ENCODE measurements around the gene DOCK2. TPM values are rescaled to one million over a fixed set of nuclear protein-coding genes. Genes with fewer than 3 reads are reported as not detected.
A peak's percentile ranks its signal among the peaks of the same experiment; 100 is the strongest.
"Not testable (repeated sequence)": the region's sequence is repeated elsewhere in the genome, so short reads cannot be mapped to it uniquely, and the experiment has no call there.

DOCK2 gene
- total and polyA plus RNA-seq, 3 donors from 2014 or later = 6.8 to 8.9 (median 7.3) TPM

DNA sequence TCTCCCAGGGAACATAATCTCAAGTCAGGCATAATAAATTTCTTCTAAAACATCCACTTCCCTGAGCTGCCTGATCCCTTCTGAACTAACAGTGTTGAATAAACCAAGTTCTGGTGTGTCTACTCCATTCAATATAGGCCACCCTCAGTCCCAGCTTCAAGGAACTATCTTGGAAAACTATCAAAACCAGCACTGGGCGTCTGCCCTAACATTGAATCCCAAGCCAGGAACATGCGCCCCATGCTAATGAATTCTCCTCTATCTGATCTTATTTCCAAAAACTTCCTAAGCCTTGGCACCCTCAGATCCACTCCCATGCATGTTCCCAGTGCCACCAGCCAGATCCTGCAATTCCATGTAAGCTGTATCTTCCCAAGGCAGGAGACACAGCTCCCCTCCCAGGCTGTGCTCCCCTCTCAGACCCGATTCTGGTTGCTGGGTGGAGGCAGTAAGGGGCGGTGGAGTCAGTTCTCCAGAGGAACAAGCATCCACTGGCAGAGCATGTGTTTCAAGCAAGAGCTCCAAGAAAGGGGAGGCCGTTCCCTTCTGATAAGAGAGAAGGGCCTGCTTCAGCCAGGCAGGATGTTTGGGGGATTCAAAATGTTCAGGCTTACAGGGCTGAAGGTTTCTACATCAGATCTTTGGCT is 455.5 kb downstream of the DOCK2 start:
- Histone ChIP-seq H3K27me3 (no peaks in the 10 kb centered on the region), H3K4me1 (no peaks in the 10 kb centered on the region), H3K36me3 (ENCODE audit: low read depth, missing control alignments) (no peaks in the 10 kb centered on the region), H3K27ac (no peak overlapping the region), H3K9me3 (no peaks in the 10 kb centered on the region), H3K4me3 (no peak overlapping the region)
- intact Hi-C loops (cut with DNase I; ENCODE audit: low total_unique reads) = no loop called here
- no peak for DNase-seq
- TF ChIP-seq, protein P1, sequence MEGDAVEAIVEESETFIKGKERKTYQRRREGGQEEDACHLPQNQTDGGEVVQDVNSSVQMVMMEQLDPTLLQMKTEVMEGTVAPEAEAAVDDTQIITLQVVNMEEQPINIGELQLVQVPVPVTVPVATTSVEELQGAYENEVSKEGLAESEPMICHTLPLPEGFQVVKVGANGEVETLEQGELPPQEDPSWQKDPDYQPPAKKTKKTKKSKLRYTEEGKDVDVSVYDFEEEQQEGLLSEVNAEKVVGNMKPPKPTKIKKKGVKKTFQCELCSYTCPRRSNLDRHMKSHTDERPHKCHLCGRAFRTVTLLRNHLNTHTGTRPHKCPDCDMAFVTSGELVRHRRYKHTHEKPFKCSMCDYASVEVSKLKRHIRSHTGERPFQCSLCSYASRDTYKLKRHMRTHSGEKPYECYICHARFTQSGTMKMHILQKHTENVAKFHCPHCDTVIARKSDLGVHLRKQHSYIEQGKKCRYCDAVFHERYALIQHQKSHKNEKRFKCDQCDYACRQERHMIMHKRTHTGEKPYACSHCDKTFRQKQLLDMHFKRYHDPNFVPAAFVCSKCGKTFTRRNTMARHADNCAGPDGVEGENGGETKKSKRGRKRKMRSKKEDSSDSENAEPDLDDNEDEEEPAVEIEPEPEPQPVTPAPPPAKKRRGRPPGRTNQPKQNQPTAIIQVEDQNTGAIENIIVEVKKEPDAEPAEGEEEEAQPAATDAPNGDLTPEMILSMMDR (IDR thresholded peaks at IDR 0.05) = no peak
- TF ChIP-seq POLR2A (IDR thresholded peaks at IDR 0.05) = no peak
- WGBS, 2 donors = 51 to 61% methylated on average over 3 to 5 of the region's 5 CpGs

DNA sequence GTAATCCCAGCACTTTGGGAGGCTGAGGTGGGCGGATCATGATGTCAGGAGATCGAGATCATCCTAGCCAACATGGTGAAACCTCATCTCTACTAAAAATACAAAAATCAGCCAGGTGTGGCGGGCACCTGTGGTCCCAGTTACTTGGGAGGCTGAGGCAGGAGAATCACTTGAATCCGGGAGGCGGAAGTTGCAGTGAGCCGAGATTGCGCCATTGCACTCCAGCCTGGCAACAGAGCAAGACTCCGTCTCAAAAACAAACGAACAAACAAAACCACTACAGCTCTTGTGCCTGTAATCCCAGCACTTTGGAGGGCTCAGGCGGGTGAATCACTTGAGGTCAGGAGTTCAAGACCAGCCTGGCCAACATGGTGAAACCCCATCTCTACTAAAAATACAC is 457.3 kb downstream of the DOCK2 start:
- H3K9me3 ChIP-seq; H3K4me1 ChIP-seq; DNase-seq; intact Hi-C loops (cut with DNase I; ENCODE audit: low total_unique reads); H3K27ac ChIP-seq; H3K4me3 ChIP-seq; H3K27me3 ChIP-seq; H3K36me3 ChIP-seq (ENCODE audit: low read depth, missing control alignments): not testable (repeated sequence)
- 92 to 93% methylated on average over 7 to 10 of the region's 10 CpGs for WGBS, 2 donors

DNA sequence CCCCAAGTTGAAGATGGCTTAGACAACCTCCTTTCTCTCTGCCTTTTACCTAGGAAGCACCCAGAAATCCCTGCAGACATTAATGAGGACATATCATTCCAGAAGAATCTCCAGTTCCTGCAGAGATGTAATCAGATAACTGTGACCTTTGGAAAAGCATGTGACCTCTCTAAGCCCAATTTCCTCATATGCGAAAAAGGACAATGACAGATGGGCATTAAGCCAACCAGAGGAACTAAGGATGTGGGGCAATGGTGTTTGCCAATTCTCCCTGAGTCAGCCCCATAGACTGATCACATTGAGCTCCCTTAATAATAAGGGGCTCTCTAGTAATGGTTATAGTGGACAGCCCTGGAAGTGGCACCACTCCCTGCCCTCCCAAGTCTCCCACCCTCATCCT is 458.6 kb downstream of the DOCK2 start:
- Histone ChIP-seq H3K9me3 (no peaks in the 10 kb centered on the region), H3K36me3 (ENCODE audit: low read depth, missing control alignments) (no peaks in the 10 kb centered on the region), H3K27me3 (no peaks in the 10 kb centered on the region), H3K27ac (no peak overlapping the region), H3K4me3 (no peak overlapping the region), H3K4me1 (no peaks in the 10 kb centered on the region)
- WGBS, 2 donors = 50 to 75% methylated on average over 1 of the region's 1 CpG
- TF ChIP-seq, protein P1 (IDR thresholded peaks at IDR 0.05) = no peak
- TF ChIP-seq POLR2A (IDR thresholded peaks at IDR 0.05) = no peak
- intact Hi-C loops (cut with DNase I; ENCODE audit: low total_unique reads) = no loop called here
- DNase-seq = no peak

DNA sequence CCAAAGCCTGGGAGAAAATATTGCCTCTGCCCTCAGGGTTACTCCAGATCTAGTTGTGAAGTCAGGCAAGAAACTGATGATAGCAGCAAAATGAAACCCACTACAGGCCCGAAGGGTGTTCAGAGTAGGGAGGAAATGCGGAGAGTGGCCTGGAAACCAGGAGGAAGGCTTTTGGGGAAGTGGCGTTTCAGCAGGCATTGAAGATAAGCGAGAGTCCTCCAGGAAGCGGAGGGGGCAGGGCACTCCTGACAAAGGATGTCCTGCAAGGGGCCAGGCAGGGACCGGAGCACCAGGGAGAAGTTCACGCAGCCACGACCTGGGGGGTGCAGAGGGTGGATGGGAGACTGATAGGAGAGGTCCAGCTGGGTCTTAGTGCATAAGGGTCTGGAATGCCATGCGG is 460.9 kb downstream of the DOCK2 start:
- H3K9me3 ChIP-seq = no peaks in the 10 kb centered on the region
- H3K4me3 ChIP-seq = no peak overlapping the region
- intact Hi-C loops (cut with DNase I; ENCODE audit: low total_unique reads) = no loop called here
- TF ChIP-seq POLR2A (IDR thresholded peaks at IDR 0.05) = no peak
- TF ChIP-seq, protein P1 (IDR thresholded peaks at IDR 0.05) = no peak
- no peaks in the 10 kb centered on the region for H3K27me3 ChIP-seq
- H3K27ac ChIP-seq = no peak overlapping the region
- no peaks in the 10 kb centered on the region for H3K4me1 ChIP-seq
- 83 to 88% methylated on average over 9 of the region's 9 CpGs for WGBS, 2 donors
- DNase-seq = no peak
- H3K36me3 ChIP-seq (ENCODE audit: low read depth, missing control alignments) = no peaks in the 10 kb centered on the region

DNA sequence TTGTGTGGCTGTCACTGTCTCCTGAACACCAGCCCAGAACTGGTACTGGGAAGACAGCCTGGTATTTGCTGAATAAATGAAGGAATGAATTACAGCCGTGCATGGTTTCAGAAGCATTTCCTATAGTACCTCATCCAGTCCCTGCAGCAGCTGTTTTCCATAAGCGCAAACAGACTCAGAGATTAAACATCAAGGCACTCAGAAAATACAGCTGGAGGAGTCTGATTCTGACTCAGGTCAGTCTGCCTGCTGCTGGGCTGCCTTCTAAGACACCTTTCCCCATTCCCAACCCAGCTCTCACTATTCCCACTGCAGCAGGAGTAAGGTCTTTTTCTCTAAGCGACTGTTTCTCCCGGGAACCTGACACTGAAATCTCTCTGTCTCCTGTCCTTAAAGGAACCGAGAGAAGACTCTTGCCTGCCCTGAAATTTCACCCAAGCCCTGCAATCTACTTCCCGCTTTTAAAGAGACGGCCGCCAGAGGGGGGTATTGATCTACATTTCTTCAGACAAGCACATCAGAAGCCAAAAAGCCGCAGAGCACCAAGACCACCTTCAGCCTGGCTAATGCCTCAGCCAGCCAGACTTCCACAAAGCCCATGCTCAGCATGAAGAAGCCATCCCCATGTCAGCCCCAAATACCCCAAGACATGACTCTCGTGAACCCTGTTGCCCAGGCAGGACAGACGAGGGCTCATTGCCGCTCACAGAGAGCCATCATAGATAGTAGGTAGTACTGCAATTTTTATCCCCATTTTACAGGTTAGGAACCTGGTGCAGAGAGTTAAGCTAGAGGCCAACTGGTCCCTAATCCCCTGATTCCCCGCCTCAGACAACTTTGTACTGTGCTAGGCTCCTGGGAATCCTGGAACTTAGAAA is 463.2 kb downstream of the DOCK2 start:
- intact Hi-C loops (cut with DNase I; ENCODE audit: low total_unique reads) = loop anchor here (10.0 kb wide), 1 partner anchor 94 kb away; no protein-coding TSS in a partner anchor
- H3K27ac ChIP-seq = no peak overlapping the region
- H3K4me3 ChIP-seq = no peak overlapping the region
- TF ChIP-seq POLR2A (IDR thresholded peaks at IDR 0.05) = no peak
- TF ChIP-seq, protein P1 (IDR thresholded peaks at IDR 0.05) = peak; percentile 58 to 73 (median 69)
- peak; percentile 90 for DNase-seq
- H3K36me3 ChIP-seq (ENCODE audit: low read depth, missing control alignments) = no peaks in the 10 kb centered on the region
- no peaks in the 10 kb centered on the region for H3K27me3 ChIP-seq
- H3K9me3 ChIP-seq = no peaks in the 10 kb centered on the region
- 42 to 48% methylated on average over 13 of the region's 13 CpGs for WGBS, 2 donors
- no peaks in the 10 kb centered on the region for H3K4me1 ChIP-seq
